ENCODE data around the gene SYT15.
"Not testable (repeated sequence)": the region's sequence is repeated elsewhere in the genome, so short reads cannot be mapped to it uniquely, and the experiment has no call there.

DNA sequence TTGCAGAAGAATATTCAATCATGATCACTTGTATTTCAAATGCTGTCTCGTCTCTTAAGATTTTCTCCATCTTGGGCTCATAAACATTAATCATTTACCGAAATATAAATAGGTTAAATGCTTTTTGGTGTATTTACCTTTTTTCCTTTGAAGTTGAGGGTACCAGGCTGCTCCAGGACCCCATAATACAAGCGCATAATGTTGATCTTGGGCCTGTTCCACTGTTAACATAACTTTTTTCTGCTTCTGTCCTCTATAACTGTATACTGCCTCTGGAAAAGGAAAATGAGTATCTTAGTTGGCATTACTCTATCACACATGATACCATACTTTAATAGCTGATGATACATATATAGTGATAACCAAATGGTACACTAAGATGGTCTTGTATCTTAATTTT lies 51.9 kb downstream of the SYT15 start:
- TF ChIP-seq, protein P1, sequence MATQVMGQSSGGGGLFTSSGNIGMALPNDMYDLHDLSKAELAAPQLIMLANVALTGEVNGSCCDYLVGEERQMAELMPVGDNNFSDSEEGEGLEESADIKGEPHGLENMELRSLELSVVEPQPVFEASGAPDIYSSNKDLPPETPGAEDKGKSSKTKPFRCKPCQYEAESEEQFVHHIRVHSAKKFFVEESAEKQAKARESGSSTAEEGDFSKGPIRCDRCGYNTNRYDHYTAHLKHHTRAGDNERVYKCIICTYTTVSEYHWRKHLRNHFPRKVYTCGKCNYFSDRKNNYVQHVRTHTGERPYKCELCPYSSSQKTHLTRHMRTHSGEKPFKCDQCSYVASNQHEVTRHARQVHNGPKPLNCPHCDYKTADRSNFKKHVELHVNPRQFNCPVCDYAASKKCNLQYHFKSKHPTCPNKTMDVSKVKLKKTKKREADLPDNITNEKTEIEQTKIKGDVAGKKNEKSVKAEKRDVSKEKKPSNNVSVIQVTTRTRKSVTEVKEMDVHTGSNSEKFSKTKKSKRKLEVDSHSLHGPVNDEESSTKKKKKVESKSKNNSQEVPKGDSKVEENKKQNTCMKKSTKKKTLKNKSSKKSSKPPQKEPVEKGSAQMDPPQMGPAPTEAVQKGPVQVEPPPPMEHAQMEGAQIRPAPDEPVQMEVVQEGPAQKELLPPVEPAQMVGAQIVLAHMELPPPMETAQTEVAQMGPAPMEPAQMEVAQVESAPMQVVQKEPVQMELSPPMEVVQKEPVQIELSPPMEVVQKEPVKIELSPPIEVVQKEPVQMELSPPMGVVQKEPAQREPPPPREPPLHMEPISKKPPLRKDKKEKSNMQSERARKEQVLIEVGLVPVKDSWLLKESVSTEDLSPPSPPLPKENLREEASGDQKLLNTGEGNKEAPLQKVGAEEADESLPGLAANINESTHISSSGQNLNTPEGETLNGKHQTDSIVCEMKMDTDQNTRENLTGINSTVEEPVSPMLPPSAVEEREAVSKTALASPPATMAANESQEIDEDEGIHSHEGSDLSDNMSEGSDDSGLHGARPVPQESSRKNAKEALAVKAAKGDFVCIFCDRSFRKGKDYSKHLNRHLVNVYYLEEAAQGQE (tag by site-specific recombination; IDR thresholded peaks at IDR 0.05) = not testable (repeated sequence)
- TF ChIP-seq ZNF221 (tag by site-specific recombination; IDR thresholded peaks at IDR 0.05; ENCODE audit: borderline replicate concordance); CTCF (tag by site-specific recombination; IDR thresholded peaks at IDR 0.05); ZNF600 (tag by site-specific recombination; IDR thresholded peaks at IDR 0.05); ZNF24 (tag by site-specific recombination; IDR thresholded peaks at IDR 0.05); ZNF10 (tag by site-specific recombination; IDR thresholded peaks at IDR 0.05); PRDM10 (tag by site-specific recombination; IDR thresholded peaks at IDR 0.05); ZFP37 (tag by site-specific recombination; IDR thresholded peaks at IDR 0.05): not testable (repeated sequence)

Data from HEK293 (cell line).